BE2C (cell line): ENCODE data around the gene ZNF804B.

Experiments used
- DNase-seq: peaks from one replicate; pipeline ENCODE4 v3.0.0-alpha.2; 2020
- H3K27me3 ChIP-seq: fragments of 250-450 bp; sonication (Bioruptor Pico); 2 replicates; pipeline ENCODE4 v1.5.1; 2020; ENCODE audit warnings: mild to moderate bottlenecking
- H3K36me3 ChIP-seq: fragments of 250-450 bp; sonication (Bioruptor Pico); 2 replicates; pipeline ENCODE4 v1.5.1; 2020; ENCODE audit warnings: mild to moderate bottlenecking
- H3K4me1 ChIP-seq: fragments of 250-450 bp; sonication (Bioruptor Pico); 2 replicates; pipeline ENCODE4 v1.5.1; 2020
- H3K4me3 ChIP-seq: 2 replicates; pipeline ENCODE4 v1.5.1; 2011; ENCODE audit warnings: low read depth, low read length
- H3K9me3 ChIP-seq: fragments of 250-450 bp; sonication (Bioruptor Pico); 2 replicates; pipeline ENCODE4 v1.5.1; 2020
- TF ChIP-seq, protein P1 (sequence below): IDR thresholded peaks from 2 replicates; pipeline ENCODE4 v1.5.1; 2012; ENCODE audit warnings: mild to moderate bottlenecking, low read depth, low read length

Gene ZNF804B

GRCh38 chr7:89264126-89264525, 504.6 kb downstream of the ZNF804B start:
- no peaks in the 10 kb centered on the region for H3K27me3 ChIP-seq
- DNase-seq, result no peak
- TF ChIP-seq, protein P1, sequence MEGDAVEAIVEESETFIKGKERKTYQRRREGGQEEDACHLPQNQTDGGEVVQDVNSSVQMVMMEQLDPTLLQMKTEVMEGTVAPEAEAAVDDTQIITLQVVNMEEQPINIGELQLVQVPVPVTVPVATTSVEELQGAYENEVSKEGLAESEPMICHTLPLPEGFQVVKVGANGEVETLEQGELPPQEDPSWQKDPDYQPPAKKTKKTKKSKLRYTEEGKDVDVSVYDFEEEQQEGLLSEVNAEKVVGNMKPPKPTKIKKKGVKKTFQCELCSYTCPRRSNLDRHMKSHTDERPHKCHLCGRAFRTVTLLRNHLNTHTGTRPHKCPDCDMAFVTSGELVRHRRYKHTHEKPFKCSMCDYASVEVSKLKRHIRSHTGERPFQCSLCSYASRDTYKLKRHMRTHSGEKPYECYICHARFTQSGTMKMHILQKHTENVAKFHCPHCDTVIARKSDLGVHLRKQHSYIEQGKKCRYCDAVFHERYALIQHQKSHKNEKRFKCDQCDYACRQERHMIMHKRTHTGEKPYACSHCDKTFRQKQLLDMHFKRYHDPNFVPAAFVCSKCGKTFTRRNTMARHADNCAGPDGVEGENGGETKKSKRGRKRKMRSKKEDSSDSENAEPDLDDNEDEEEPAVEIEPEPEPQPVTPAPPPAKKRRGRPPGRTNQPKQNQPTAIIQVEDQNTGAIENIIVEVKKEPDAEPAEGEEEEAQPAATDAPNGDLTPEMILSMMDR, result no peak
- H3K36me3 ChIP-seq, result no peaks in the 10 kb centered on the region
- H3K4me1 ChIP-seq, result no peaks in the 10 kb centered on the region
- H3K4me3 ChIP-seq, result no peak overlapping the region
- H3K9me3 ChIP-seq, result no peaks in the 10 kb centered on the region

GRCh38 chr7:89265631-89266030, 506.1 kb downstream of the ZNF804B start:
- no peaks in the 10 kb centered on the region for H3K4me1 ChIP-seq
- H3K27me3 ChIP-seq, result no peaks in the 10 kb centered on the region
- DNase-seq, result no peak
- no peaks in the 10 kb centered on the region for H3K36me3 ChIP-seq
- TF ChIP-seq, protein P1, result no peak
- H3K9me3 ChIP-seq, result no peaks in the 10 kb centered on the region
- H3K4me3 ChIP-seq, result no peak overlapping the region

DNA sequence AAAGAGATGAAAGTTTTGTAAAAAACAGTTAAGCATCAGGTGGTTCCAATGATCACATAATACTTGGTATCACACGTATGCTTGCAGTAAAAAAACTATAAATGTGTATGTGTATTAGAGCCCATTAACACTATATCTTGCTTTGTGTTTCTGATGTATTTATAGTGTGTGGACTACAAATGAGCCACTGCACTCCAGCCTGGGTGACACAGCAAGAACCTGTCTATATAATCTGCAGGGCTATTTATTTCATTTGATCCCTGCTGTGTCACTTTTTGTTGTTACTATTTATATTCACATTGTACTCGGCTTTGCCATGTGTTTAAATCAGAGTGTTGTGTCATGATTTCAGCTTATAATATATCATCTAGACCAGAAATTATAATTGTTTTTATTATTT, 523.8 kb downstream of the ZNF804B start:
- DNase-seq, result no peak
- H3K4me1 ChIP-seq, result no peaks in the 10 kb centered on the region
- no peaks in the 10 kb centered on the region for H3K27me3 ChIP-seq
- TF ChIP-seq, protein P1, result no peak
- no peak overlapping the region for H3K4me3 ChIP-seq
- no peaks in the 10 kb centered on the region for H3K36me3 ChIP-seq
- no peaks in the 10 kb centered on the region for H3K9me3 ChIP-seq

DNA sequence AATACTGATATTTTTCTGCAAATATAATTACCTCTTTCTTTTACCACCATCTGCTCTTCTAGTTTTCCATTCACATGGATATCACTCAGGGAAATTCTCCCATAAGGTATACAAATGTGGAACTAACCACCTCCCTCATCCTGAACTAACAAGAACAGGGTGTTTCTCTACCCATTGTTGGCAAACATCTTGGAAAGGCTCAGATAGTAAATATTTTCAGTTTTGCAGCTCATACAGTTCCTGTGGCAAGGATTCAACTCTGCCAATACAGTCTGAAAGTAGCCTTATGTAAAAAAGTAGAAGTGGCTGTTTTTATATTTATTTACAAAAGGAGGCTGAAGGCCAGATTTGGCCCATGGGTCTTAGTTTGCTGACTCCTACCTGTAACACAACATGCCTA, 549.0 kb downstream of the ZNF804B start:
- TF ChIP-seq, protein P1, result no peak
- Histone ChIP-seq H3K4me1 (no peaks in the 10 kb centered on the region), H3K36me3 (no peaks in the 10 kb centered on the region), H3K27me3 (no peaks in the 10 kb centered on the region), H3K4me3 (no peak overlapping the region), H3K9me3 (no peaks in the 10 kb centered on the region)
- no peak for DNase-seq

DNA sequence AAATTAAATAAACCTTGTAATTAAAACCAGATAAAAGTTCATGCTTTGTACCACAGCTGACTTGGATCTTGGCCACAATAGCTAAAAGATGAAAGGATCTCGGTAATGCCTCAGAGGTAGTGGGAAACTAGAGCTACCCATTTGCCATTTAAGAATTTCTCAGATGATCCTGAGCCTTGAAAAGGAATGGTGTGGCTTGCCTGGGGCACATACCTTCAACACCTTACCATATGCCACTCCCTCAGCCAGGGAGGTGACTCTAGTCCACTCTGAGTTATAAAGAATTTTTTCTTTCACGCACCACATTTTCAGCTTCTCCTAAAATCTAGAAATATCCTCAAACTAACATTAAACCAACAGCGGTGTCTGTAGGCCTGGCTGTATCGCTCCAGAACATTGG, 552.4 kb downstream of the ZNF804B start:
- TF ChIP-seq, protein P1, result no peak

DNA sequence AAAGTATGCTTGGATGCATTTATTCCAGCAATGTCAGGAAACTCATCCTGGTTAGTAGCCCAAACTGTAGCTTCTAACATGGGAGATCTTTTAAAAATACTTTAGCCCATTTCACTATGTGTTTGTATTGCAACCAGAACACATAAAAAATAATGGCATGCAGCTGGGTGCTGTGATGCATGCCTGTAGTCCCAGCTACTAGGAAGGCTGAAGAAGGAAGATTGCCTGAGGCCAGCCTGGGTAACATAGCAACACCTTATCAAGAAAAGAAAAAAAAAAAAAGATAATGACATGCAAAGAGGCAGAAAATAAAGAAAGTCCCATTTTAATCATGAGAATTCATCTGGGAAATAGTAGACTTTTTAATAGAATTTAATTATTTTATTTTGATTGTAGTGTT, 553.1 kb downstream of the ZNF804B start:
- no peak for DNase-seq
- H3K4me1 ChIP-seq, result no peaks in the 10 kb centered on the region
- TF ChIP-seq, protein P1, result no peak
- H3K27me3 ChIP-seq, result no peaks in the 10 kb centered on the region
- H3K4me3 ChIP-seq, result no peak overlapping the region
- H3K36me3 ChIP-seq, result no peaks in the 10 kb centered on the region
- no peaks in the 10 kb centered on the region for H3K9me3 ChIP-seq

More for the DNA sequence above, 552.4 kb downstream of the ZNF804B start:
- Histone ChIP-seq H3K4me1 (no peaks in the 10 kb centered on the region), H3K9me3 (no peaks in the 10 kb centered on the region), H3K36me3 (no peaks in the 10 kb centered on the region), H3K4me3 (no peak overlapping the region), H3K27me3 (no peaks in the 10 kb centered on the region)
- no peak for DNase-seq
